Fibroblast of mammary gland (primary cell): ENCODE measurements around the gene SHISA9.

Experiments used
- DNase-seq: peaks from one replicate; pipeline ENCODE4 v3.0.0-alpha.2; 2010; ENCODE audit warnings: low read depth
- H3K4me3 ChIP-seq: 2 replicates; pipeline ENCODE4 v1.5.1; 2011; ENCODE audit warnings: low read depth, mild to moderate bottlenecking, low read length, moderate library complexity; ENCODE audit not compliant: control insufficient read depth
- CTCF ChIP-seq: conservative IDR thresholded peaks from 2 replicates; pipeline ENCODE4 v1.5.1; 2011; ENCODE audit warnings: low read depth, low read length, inconsistent platforms; ENCODE audit not compliant: control insufficient read depth, insufficient read depth

SHISA9 gene

GRCh38 chr16:13245713-13246377 lies 344.4 kb downstream of the SHISA9 start:
- no peak overlapping the region for H3K4me3 ChIP-seq
- no peak for DNase-seq
- TF ChIP-seq CTCF, result no peak

DNA sequence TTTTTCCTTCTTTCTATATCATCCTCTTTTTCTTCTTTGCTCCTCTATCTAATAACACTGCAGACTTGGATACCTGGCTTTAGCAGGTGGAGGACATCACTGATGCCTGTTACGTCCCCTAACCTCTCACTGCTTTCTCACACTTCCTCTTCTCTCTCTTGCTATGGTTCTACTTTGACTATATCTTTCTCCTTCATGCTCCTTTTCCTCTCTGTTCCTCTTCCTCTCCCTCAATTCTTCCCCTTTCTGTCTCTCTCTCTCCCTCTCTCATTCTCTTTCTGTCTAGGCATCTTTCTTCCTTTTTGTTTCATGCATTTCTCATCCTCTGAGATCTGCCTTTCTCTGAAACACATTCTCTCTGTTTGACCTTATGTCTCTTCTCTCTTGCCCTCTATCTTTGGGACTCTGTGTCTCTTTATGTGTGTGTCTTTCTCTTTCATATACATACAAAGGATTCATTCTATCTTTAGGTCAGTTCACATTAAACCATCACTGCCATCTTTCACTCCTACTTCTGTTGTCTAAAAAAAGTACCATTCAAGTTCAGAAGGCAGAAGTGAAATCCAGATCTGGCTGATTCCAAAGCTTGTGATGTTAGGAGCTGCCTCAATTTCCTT lies 353.7 kb downstream of the SHISA9 start:
- DNase-seq, result no peak
- no peak for TF ChIP-seq CTCF
- no peak overlapping the region for H3K4me3 ChIP-seq

DNA sequence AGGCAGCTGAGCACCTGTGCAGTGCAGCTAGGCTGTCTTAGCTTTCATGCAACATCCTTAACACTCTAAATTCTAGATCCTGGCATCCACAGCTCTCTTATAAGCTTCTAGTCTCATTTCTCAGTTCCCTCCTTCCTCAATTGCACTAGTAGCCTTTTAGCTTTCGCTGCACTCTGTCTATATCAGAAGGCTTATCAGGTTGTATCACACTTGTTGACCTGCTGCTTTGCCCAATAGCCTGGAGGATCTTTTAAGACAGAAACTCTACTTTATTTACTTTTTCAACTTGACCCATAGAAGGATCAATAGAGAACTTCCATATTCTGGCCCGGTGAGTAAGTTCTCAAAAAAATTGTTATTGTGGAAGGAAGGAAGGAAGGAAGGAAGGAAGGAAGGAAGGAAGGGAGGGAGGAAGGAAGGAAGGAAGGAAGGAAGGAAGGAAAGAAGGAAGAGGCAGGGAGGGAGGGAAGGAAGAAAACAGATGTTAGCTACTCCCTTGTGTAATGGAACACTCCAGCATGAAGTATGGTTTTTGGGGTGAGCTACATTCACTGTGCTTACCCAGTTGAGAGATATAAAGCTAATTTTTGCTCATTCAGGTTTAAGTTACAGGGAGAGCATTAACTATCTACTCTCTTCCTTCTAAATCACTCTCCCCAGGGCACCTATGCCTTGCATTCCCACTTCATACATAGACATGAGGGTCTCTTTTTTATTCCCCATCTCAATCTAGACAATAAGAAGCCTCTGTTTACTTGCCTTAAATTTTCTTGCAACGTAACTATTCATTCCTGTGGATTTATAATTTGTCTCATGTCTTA lies 361.1 kb downstream of the SHISA9 start:
- no peak for TF ChIP-seq CTCF
- H3K4me3 ChIP-seq, result no peak overlapping the region
- DNase-seq, result no peak

DNA sequence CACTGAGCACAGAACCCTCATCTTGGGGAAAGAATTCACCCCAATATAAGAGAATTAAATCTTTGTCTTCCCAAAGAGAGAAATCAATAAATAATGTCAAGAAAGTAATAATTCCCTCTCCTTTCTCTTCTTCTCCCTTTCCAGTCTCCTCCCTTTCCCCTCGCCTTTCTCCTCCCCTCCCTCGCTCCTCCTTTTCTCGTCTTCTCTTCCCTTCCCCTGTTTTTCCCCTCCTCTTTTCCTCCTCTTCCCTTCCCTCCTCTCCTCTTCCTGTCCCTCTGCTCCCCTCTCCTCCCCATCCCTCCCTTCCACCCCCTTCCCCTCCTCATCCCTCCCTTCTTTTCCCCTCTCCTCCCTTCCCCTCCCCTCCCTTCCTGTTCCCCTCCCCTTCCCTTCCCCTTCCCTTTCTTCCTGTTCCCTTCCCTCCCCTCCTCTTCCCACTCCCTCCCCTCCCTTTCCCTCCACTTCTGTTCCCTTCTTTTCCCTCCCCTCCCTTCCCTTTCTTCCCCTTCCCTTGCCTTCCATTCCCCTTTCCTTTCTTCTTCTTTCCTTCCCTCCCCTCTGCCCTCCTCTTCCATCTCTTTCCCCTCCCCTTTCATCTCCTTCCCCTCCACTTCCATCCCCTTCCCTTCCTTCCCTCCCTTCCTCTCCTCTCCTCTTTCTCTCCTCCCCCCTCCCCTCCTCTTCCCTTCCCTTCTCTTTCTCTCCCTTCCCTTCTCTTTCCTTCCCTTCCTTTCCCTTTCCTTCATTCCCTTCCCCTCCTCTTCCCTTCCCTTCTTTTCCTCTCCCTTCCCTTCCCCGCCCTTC lies 363.6 kb downstream of the SHISA9 start:
- no peak for DNase-seq
- TF ChIP-seq CTCF, result no peak
- no peak overlapping the region for H3K4me3 ChIP-seq

DNA sequence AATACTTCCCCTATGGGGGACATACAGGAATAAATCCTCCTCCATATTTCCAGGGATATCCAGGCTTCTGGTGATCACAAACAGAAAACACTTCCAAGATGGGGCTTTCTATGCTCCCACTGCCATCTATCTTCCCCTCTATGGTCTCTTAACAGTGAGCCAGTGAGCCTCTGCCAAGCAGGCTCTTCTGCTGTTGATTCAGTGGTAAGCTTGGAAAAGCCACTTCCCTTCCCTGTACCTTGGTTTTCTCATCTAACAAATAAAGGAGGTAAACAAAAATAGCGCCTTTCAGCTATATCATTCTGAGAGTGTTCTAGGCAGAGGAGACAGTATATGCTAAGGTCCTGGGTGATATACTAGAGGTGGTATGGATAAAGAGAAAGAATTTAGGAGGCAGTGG lies 368.0 kb downstream of the SHISA9 start:
- DNase-seq, result no peak
- H3K4me3 ChIP-seq, result no peak overlapping the region
- TF ChIP-seq CTCF, result no peak

- TF ChIP-seq CTCF, result no peak
- H3K4me3 ChIP-seq, result no peak overlapping the region
- no peak for DNase-seq
Measured at GRCh38 chr16:13269905-13270528, 368.6 kb downstream of the SHISA9 start.
